ENCODE measurements around the gene C17orf75.
"Not testable (repeated sequence)": the region's sequence is repeated elsewhere in the genome, so short reads cannot be mapped to it uniquely, and the experiment has no call there.

C17orf75 gene

GRCh38 chr17:32355649-32356377, 13.8 kb upstream of the C17orf75 start:
- no peak for DNase-seq (ENCODE audit: low read depth)
- TF ChIP-seq, protein P1, sequence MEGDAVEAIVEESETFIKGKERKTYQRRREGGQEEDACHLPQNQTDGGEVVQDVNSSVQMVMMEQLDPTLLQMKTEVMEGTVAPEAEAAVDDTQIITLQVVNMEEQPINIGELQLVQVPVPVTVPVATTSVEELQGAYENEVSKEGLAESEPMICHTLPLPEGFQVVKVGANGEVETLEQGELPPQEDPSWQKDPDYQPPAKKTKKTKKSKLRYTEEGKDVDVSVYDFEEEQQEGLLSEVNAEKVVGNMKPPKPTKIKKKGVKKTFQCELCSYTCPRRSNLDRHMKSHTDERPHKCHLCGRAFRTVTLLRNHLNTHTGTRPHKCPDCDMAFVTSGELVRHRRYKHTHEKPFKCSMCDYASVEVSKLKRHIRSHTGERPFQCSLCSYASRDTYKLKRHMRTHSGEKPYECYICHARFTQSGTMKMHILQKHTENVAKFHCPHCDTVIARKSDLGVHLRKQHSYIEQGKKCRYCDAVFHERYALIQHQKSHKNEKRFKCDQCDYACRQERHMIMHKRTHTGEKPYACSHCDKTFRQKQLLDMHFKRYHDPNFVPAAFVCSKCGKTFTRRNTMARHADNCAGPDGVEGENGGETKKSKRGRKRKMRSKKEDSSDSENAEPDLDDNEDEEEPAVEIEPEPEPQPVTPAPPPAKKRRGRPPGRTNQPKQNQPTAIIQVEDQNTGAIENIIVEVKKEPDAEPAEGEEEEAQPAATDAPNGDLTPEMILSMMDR (IDR thresholded peaks at IDR 0.05; ENCODE audit: low read depth, low read length, missing control alignments), result no peak
- H3K4me3 ChIP-seq (ENCODE audit: low read depth, low read length), result no peak overlapping the region

DNA sequence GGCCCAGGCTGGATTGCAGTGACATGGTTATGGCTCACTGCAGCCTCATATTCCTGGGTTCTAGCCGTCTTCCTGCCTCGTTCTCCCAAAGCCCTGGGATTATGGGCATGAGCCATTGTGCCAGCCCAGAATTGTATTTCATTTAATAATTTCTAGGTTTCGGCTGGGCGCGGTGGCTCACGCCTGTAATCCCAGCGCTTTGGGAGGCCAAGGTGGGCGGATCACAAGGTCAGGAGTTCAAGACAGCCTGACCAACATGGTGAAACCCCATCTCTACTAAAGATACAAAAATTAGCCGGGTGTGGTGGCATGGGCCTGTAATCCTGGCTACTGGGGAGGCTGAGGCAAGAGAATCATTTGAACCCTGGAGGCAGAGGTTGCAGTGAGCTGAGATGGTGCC, 10.8 kb upstream of the C17orf75 start:
- H3K4me3 ChIP-seq (ENCODE audit: low read depth, low read length), result peak overlapping the region; percentile 40
- not testable (repeated sequence) for DNase-seq (ENCODE audit: low read depth)

DNA sequence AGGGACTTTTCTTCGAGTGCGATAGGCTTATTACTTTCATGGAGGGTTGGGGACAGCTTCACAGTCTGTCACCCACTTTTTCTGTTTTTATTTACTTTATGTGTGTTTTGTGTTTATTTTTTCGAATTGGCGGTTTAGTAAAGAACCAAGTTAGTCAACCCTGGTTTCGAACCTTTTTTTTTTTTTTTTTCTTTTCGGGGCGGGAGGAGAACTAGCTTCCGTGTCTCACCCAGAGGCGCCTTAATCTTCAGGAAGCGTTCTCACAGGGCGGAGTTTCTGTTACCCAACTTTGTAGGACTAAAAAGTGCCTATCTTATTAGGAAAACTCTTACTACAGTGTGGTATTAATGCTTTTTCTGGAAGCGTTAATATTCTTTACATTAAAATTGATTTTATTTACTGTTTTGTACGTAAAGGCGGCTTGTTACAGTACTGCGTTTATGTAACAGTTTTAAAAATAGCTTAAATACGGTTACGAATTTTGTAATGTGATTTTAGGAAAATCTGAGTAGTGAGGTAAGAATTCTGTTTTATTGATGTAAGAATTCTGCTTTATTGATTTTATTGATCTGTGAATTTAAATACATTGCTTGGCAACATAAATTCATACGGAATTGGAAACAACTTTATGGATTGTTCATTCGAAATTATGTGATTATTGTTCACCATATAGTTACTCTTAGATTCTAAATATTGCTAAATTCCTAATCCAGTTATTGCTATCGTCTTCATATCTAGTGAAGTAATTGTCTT, 8.9 kb upstream of the C17orf75 start:
- TF ChIP-seq, protein P1 (IDR thresholded peaks at IDR 0.05; ENCODE audit: low read depth, low read length, missing control alignments), result no peak
- DNase-seq (ENCODE audit: low read depth), result no peak
- peak overlapping the region; percentile 67 for H3K4me3 ChIP-seq (ENCODE audit: low read depth, low read length)

GRCh38 chr17:32349854-32350665, 8.1 kb upstream of the C17orf75 start, which contains the start of gene ZNF207:
Gene ZNF207 (plus strand): TSS chr17:32350157. CDS start chr17:32350286, 129 bp downstream.
- TF ChIP-seq, protein P1 (IDR thresholded peaks at IDR 0.05; ENCODE audit: low read depth, low read length, missing control alignments), result no peak

DNA sequence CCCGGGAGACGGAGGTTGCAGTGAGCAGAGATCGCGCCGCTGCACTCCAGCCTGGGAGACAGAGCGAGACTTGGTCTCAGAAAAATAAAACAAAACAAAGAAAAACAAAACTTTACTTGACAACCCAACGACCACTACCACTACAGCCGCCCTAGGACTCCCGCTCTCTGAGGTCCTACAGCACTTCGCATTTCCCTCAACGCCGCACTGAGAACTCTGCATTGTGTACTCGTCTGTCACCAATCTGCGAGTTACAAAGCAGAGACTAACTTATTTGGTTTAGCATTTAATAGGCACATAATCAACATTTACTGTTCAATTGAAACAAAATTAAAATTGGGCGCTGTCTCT, 7.5 kb upstream of the C17orf75 start:
- TF ChIP-seq, protein P1 (IDR thresholded peaks at IDR 0.05; ENCODE audit: low read depth, low read length, missing control alignments), result no peak
- no peak for DNase-seq (ENCODE audit: low read depth)
- peak overlapping the region; percentile 67 for H3K4me3 ChIP-seq (ENCODE audit: low read depth, low read length)

More at GRCh38 chr17:32349854-32350665, 8.1 kb upstream of the C17orf75 start, which contains the start of gene ZNF207:
- H3K4me3 ChIP-seq (ENCODE audit: low read depth, low read length), result peak within 1 kb of the TSS; percentile 67
- peak; percentile 96 for DNase-seq (ENCODE audit: low read depth)

DNA sequence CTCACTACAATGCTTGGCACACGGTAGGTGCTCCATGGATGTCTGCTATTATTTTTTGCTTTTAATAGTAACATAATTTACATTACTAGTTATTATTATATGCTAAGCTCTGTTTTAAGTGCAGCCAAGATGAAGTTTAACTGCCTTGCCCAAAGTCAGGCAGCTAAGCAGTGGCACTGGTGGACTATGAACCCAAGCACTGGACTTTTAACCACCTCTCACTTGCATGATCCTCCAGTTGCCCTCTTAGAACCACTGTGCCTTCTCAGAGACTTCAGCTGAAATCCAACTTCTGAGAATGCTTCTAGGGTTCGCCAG, 6.5 kb upstream of the C17orf75 start:
- no peak for DNase-seq (ENCODE audit: low read depth)
- TF ChIP-seq, protein P1 (IDR thresholded peaks at IDR 0.05; ENCODE audit: low read depth, low read length, missing control alignments), result no peak
- no peak overlapping the region for H3K4me3 ChIP-seq (ENCODE audit: low read depth, low read length)

Measured in GM12864 (cell line).